ENCODE data around the gene GLCCI1.

GLCCI1 gene

DNA sequence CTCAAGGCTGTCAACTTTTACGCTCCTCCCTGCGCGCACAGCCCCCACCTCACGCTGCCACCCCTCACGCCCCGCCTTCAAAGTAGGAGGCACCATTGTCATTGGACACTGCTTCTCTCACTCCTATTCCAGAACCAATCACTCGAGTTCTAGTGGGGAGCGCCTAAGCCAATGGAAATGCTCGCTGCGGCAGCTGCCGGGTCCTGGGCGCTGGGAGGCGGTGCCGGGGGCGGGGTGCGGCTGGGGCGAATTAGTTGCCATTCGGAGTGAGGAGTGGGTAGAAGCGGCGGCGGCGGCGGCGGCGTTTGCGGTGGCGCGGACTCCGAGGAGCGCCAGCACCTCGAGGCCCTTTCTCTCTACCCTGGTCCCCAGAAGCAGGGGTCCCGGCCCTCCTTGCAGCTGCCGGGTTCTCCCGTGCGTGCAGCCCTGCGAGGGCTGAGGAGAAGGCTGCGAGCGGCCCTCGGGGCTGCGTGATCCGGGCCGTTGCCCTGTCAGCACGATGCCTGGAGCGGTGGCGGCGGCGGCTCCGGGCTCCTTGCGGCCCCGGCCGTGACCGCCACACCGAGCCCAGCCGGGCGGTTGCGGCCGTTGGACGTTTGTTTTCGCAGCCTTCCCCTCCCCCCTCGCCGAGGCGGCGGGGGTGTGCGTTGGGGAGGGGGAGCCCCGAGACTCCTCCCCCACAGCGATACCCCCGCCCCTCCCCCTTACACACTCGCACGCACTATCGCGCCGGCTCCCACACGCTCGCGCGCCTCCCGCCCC, at the start of gene GLCCI1:
TSS of gene GLCCI1 (plus strand) at position 253 of the 762 bp plus-strand sequence. CDS start 555 bp downstream, outside the sequence.
- peak; percentile 88 to 90 for DNase-seq (ENCODE audit: low read depth in 2 of 2)

DNA sequence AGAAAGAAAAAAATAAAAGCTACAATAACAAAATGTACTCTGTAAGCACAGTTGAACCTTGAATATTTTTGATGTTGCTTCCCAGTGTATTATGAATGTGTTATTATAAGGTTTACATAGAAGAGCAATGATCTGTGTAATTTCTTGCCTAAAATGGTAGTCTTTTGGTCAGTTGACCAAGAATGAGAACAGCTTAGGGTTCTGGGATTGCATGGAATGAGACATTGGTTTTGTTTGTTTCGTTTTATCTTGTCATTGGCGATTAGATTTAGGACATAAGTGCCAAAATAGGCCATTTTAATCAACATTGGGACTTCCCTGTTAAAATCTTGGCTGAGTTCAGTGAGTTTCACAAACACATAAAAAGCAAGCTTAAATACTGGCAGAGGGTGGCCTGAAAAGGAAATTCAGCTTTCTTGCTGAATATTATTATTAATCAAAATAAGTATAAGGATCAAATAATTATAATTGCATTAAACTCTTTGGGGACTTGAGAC, 49.1 kb upstream of the GLCCI1 start:
- DNase-seq (ENCODE audit: low read depth in 2 of 2): no peak

DNA sequence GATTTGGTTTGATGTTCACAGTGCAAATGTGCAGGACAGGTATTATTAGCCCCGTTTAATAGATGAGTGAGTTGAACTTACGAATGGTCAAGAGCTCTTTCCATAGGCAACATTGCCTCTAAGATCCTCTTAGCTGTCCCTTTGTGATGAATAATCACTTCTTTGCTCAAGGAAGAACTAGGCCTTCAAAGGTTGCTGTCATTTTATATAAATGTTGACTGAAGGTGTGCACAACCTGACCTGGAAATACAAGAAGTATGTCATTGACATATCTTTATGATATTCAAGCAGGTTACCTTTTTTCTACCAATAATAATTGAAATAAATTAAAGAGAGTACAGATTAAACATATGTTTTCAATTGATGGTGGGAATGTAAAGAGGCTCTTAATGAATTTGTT, 48.5 kb upstream of the GLCCI1 start:
- no peak for DNase-seq (ENCODE audit: low read depth in 2 of 2)

DNA sequence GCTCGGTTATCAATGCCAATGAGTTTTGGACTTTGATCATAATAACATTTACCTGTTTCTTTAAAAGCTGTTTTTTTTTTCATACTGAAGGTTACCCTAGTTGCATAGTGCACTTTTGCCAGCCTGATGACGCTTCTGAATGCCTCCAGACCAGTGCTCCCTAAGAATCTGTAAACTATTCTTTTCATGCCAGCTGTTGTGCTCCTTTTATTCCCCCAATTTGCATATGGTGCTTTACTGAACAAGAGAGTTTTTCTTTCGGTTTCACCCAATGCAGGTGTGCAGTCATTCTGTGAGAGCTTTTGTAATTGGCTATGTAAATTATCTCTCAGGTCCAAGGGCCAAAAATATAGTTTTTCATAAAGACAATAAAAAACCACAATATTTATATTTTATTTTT, 48.1 kb upstream of the GLCCI1 start:
- no peak for DNase-seq (ENCODE audit: low read depth in 2 of 2)

DNA sequence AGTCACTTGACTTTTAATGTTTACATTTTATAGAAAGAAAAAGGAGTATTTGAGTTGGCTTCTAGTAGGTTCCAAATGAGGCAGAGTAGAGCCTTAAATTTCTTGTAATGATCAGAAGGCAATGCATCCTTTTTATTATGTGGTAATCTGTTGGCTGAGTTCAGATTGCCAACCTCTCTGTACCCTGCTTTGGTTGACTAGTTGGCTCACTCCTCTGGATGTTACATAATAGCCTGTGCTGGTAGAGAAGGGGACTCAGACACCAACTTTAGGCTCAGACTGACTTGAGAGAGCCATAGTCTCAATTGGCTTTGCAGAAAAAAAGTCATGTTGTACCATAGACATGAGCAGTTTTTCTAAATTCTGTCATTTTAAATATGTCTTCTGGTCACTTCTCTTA, 46.8 kb upstream of the GLCCI1 start:
- DNase-seq (ENCODE audit: low read depth in 2 of 2): no peak

DNA sequence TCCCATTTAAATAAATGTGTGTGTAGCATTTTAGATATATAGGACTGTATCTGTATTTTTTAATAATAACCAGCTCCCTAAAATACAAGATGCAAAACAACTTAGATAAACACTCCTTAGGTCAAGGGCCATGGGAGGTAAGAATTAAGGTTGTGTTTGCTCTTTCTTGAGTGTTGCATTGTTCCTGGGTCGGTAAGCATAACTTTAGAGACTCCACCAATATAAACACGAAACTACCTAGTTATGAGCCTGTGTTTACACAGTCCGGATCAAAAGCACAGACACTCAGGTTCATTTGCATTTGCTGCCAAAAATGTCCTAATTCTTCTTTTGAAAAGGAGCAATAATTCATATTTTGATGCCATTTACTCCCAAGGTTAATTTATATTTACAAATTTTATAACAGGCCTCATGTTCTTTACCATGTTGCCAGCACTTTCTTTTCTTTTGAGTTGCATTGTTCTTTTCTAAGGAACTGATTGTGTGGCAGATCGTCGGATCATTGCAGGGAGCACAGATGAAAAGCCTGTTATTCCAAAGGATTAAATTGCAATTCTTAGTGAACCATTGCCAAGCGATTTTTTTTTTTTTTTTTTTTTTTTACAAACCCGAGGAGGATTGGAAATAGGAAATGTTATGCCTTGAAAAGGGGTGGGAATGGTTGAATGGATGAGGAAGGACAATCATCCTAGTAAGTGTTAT, 45.8 kb upstream of the GLCCI1 start:
- DNase-seq (ENCODE audit: low read depth in 2 of 2): no peak

- no peak for DNase-seq (ENCODE audit: low read depth in 2 of 2)
Observed at GRCh38 chr7:7923818-7924217, 44.8 kb upstream of the GLCCI1 start.

DNA sequence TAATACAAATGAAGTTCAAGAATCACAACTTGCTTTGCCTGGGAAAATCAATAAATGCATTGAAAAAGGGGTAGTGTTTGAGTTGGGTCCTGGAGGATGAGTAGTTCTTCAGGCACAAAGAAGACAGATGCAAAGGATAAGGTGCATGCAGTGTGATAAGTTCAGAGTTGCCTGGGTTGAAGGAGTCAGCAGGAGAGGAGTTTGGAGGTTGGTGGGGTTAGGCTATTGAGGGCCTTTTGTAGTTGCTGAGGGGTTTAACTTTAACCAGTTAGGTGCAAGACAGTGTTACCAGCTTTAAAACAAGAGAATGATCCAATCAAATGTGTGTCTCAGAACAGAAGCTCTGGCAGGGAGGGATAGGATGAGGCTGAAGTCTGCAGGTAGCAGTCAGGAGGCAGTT, 44.3 kb upstream of the GLCCI1 start:
- DNase-seq (ENCODE audit: low read depth in 2 of 2): no peak

GRCh38 chr7:7931626-7932025, 37.0 kb upstream of the GLCCI1 start:
- no peak for DNase-seq (ENCODE audit: low read depth in 2 of 2)

- no peak for DNase-seq (ENCODE audit: low read depth in 2 of 2)
Observed at GRCh38 chr7:7932553-7932952, 36.0 kb upstream of the GLCCI1 start.

GRCh38 chr7:7933915-7934526, 34.6 kb upstream of the GLCCI1 start:
- no peak for DNase-seq (ENCODE audit: low read depth in 2 of 2)

DNA sequence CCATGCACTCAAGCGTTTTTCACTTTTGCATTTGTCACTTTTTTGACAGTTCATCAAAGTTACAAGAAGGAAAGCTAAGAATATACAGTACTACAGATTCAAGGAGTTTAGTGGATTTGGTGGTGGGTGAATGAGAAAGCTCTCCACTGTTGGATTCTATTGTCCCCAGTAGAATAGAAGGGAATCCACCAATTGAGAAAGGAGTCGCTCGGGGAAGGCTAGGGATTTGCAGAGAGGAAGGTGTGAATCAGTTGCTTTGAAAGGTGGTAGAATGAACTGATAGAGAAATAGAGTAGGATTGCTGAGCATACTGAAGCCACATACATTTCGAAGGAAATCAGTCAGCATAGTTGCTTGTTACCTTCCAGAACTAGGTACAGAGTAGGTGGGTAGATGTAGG, 33.7 kb upstream of the GLCCI1 start:
- DNase-seq (ENCODE audit: low read depth in 2 of 2): no peak

DNA sequence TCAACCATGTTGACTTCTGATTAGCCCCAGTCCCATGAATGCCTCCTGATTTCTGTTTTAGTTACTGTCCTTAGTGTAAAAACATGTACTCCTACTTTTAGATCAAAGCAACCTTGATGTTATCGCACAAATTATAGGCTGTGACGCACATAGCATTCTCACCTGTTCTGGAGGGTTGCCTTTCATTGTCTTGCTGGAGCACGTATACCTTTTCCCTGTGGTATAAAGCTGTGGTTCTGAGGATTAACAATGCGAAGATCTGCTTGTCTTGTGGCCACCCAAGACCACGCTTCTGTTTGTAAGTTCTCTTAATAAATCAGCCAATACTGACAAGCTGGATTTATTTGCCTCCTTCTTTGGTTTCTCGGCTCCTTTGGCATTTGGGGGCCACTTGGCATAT, 30.1 kb upstream of the GLCCI1 start:
- no peak for DNase-seq (ENCODE audit: low read depth in 2 of 2)

GRCh38 chr7:7943951-7944350, 24.6 kb upstream of the GLCCI1 start:
- DNase-seq (ENCODE audit: low read depth in 2 of 2): no peak

- DNase-seq (ENCODE audit: low read depth in 2 of 2): peak in 1 of 2 donors; percentile 12
Observed at GRCh38 chr7:7944619-7945282, 23.8 kb upstream of the GLCCI1 start.

GRCh38 chr7:7946486-7946885, 22.1 kb upstream of the GLCCI1 start:
- no peak for DNase-seq (ENCODE audit: low read depth in 2 of 2)

DNA sequence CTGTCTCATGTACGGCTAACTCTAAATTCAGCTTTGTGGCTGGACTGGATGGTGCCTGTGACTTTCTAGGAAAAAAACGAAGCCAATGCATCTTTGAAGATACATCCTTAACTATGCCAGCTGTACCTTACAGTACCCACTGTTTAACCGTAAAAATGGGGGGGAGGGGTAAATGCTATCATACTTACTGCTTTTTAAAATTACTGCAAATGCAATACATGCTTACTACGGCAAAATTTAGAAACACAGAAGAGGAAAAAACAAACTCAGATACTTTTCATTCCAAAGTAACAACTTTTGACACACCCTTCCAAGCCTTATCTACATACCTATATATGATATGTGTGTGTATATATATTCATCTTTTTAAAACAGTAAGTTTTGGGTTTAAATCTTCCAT, 20.4 kb upstream of the GLCCI1 start:
- no peak for DNase-seq (ENCODE audit: low read depth in 2 of 2)

DNA sequence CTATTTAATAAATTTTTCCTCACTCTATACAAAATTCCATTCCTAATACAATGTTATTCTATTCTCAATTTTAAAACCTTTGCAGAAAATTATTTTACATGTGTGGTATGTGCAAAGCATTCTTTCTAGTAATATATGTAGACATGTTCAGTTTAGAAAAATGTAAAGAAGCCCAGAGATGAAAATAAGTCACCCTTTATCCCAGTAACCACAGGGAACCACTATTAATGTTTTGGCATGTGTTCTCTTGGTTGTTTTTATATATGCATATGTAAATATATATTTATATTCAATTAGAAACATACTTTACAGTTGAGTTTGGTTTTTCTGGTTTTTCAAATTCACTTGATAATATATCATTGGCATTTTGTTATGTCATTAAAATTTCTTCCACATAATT, 14.8 kb upstream of the GLCCI1 start:
- DNase-seq (ENCODE audit: low read depth in 2 of 2): no peak

DNA sequence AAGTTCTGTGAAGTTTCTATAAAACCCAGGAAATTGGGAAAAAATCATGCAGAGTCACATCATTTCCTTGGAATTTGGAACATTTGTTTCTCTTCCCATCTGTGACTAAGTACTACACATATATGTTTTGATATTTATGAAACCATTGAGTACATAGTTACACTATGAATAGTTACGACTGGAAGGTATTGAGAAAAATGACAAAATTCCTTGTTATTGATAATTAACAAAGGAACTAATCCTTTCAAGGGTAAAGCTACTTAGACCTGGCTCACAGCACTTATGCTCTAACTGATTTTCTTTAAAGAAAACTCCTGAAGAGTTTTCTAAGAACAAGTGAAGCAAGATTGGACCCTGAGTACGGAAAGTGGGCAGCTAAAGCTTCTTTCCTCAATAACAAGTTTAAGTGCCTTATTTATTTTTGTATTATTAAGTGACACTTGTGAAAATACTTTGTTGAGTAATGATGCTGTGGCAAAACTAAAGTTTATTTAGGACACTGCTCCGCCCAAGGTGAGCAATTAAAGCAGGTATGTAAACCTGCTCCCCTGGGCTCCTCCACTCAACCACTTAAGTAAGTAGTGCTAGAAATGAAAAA, 12.0 kb upstream of the GLCCI1 start:
- no peak for DNase-seq (ENCODE audit: low read depth in 2 of 2)

GRCh38 chr7:7957513-7957912, 11.1 kb upstream of the GLCCI1 start:
- DNase-seq (ENCODE audit: low read depth in 2 of 2): no peak

DNA sequence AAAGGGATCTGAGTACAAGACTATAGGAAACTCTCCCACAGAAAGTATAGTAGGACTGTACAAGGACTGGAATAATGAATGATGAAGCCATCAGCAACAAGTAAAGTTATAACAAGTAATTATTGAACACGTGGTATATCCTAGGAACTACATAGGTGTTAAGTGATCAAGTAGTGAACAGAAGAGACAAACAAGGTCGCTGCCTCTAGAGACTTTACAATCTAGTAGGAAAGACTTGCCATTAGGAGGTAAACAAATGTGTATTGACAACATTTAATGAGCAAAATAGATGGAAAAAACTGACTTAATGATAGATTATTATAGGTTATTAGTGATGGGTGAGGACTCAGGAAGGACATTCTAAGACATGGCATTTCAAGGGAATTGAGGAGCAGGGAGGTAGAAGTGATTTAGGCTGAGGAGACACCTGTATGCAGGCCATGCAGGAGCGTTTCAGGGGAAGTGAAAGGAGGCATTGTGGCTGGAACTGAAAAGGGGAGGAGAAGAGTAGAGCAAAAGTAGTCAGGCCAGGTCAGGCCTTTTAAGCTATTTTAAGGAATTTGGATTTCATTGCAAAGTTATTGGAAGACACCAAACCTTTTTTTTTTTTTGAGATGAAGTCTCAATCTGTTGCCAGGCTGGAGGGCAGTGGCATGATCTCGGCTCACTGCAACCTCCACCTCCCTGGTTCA, 8.5 kb upstream of the GLCCI1 start:
- DNase-seq (ENCODE audit: low read depth in 2 of 2): no peak
